ENCODE data around the gene CHST11. TPM values are rescaled to one million over a fixed set of nuclear protein-coding genes. Genes with fewer than 3 reads are reported as not detected.

The CHST11 gene
- total and polyA plus RNA-seq, 9 of the 15 experiments (the other 6 are each of a cell fraction or from before 2014, with no cell fraction given), result 2.3 to 38.7 (median 15.0) TPM

- intact Hi-C loops (cut with micrococcal nuclease), result no loop called here
These were observed 29.6 kb downstream of the CHST11 start for GRCh38 chr12:104486363-104486750.

More at GRCh38 chr12:104486363-104486750, 29.6 kb downstream of the CHST11 start:
- Histone ChIP-seq H3K9me3 (replicated peaks; ENCODE audit: control insufficient read depth, insufficient read depth, low read depth, low read length) (no peaks in the 10 kb centered on the region), H3K4me2 (ENCODE audit: insufficient read depth, low read length) (no peak overlapping the region), H3K4me3 (no peak overlapping the region), H3K36me3 (ENCODE audit: control insufficient read depth, insufficient read depth, low read length) (peaks cover 13% of the 10 kb centered on the region), H2AFZ (ENCODE audit: low read depth, low read length) (no peak overlapping the region), H3K4me1 (replicated peaks in 1 of 2; ENCODE audit: control insufficient read depth in 2 of 2, insufficient read depth in 2 of 2, low read length in 2 of 2) (peaks cover 26 to 58% of the 10 kb centered on the region in 2 experiments), H3K79me2 (ENCODE audit: control insufficient read depth, insufficient read depth, low read length) (peaks cover 82% of the 10 kb centered on the region), H3K27ac (ENCODE audit: extremely low read depth, low read depth, low read length) (no peak overlapping the region; the same call in 2 of the 3 replicates), H3K9ac (ENCODE audit: insufficient read depth in 1 of 2, low read depth in 2 of 2, low read length in 2 of 2) (peak overlapping the region in 1 of 2 experiments; percentile 49; a peak in 1 of 4 replicates), H3K27me3 (ENCODE audit: control insufficient read depth in 2 of 2, insufficient read depth in 2 of 2, low read length in 2 of 2) (no peaks in the 10 kb centered on the region), H3K9me1 (ENCODE audit: control insufficient read depth, insufficient read depth, low read length) (no peaks in the 10 kb centered on the region), H4K20me1 (replicated peaks; ENCODE audit: control insufficient read depth, insufficient read depth, low read length) (peaks cover 3% of the 10 kb centered on the region; the same call in 1 of the 2 replicates)
- CTCF ChIA-PET (ENCODE audit: low intra/inter-chr PET ratio), result no interaction called here
- 72% methylated on average over 7 of the region's 7 CpGs for WGBS (ENCODE audit: insufficient coverage, low coverage, missing lambda C conversion rate)
- no peak for DNase-seq (ENCODE audit: extremely low read depth in 1 of 4, low spot score in 3 of 4)
- ATAC-seq, result peak; percentile 13; the same call in 2 of the 3 replicates
- no TSS peak for BruUV-seq (replicated peaks)
- FAIRE-seq, result no peak
- POLR2A ChIA-PET, result interaction anchor here (1.1 to 3.0 kb wide), 3 partner anchors 8 to 19 kb away, joined by 3 to 13 read pairs (median 6); no protein-coding TSS in a partner anchor
- in situ Hi-C loops (cut with MboI), result no loop called here
- TF ChIP-seq HDAC1 (IDR thresholded peaks at IDR 0.05) (no peak), MLLT1 (IDR thresholded peaks at IDR 0.05) (0 out of 4 replicates have a peak, but pooled peaks of 1 of the 2 experiments have one; percentile 54), ZNF584 (CRISPR knock-in tag; IDR thresholded peaks at IDR 0.05; ENCODE audit: low read depth) (no peak), TSC22D4 (tag; IDR thresholded peaks at IDR 0.05) (no peak)
